ENCODE data around the gene TMBIM4.
"Not testable (repeated sequence)": the region's sequence is repeated elsewhere in the genome, so short reads cannot be mapped to it uniquely, and the experiment has no call there.

Gene TMBIM4

DNA sequence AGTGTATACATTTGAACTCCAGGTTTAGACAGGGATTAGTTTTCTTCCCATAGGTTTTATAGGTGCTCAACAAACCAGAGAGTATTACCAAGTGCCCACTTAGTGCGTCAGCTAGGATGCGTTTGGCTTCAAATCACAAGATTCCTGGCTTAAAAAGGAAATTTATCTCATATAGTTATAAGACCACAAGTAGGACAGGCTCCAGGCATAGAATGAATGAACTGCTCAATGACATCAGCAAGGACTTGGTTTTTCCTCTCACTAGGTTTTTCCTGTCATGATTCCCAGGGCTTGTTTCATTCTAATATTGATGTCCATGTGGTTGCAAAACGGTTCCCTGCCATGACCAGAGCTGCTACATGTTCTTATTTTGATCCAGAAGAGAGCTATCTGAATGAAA, 13.2 kb upstream of the TMBIM4 start:
- DNase-seq = no peak

DNA sequence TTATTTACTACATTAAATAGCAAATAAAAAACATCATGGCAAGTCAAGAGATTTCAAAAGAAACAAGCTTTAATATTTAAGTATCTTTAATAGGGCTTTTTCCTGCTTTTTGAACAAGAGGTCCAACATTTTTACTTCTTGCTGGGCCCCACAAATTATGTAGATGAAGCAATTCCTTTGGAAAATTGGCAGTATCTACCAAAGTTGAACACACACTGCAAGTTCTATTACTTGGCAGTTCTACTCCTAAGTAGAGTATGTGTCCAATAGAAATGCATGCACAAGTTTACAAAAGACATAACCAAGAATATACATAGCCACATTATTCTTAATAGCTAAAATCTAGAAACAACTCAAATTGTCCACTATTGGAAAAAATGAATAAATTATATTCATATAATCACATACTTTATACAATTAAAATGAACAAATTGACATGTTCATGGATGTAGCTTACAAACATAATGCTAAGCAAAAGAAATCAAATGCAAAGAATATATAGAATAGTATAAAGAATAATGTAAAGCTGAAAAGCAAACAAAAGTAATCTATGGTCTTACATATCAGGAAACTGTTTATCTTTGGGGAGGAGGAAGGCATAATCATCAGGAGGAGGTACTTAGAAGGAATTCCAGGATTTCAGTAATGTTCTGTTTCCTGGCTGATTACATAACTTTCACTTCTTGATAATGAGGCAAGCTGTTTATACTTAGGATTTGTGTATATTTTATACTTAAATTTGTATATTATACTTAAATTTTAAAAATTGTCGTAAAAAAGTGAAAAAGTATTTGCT, 6.5 kb upstream of the TMBIM4 start:
- DNase-seq = no peak

DNA sequence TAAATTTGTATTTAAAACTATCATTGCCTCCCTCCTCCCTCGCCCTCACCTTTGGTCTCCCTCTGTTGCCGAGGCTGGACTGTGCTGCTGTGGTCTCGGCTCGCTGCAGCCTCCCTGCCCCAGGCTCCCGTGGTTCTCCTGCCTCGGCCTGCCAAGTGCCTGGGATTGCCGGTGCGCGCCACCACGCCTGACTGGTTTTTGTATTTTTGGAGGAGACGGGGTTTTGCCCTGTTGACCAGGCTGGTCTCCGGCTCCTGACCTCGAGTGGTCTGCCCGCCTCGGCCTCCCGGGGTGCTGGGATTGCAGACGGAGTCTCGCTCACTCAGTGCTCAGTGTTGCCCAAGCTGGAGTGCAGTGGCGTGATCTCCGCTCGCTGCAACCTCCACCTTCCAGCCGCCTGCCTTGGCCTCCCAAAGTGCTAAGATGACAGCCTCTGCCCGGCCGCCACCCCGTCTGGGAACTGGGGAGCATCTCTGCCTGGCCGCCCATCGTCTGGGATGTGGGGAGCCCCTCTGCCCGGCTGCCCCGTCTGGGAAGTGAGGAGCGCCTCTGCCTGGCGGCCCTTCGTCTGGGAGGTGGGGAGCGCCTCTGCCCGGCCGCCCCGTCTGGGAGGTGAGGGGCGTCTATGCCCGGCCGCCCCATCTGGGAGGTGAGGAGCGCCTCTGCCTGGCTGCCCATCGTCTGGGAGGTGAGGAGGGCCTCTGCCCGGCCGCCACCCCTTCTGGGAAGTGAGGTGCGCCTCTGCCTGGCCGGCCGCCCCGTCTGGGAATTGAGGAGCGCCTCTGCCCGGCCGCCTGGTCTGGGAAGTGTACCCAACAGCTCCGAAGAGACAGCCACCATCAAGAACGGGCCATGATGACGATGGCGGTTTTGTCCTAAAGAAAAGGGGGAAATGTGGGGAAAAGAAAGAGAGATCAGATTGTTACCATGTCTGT, 4.9 kb upstream of the TMBIM4 start:
- DNase-seq = not testable (repeated sequence)

DNA sequence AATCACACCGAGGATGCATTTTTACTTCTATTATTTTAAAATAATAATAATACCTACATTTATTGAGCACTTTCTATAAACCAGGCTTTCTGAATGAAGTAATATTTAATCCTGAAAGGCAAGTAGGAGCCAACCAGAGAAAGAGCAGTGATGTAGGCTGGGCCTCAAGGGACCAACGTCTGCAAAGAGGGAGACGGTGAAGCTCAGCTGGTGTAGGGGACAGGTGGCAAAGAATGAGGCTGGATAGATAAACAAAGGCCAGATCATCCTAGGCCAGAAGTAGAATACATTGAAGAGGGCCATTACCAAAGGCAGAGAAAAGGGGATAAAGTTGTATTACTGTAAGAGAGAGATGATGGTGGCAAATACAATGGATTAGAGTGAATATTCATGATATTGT, 810 bp upstream of the TMBIM4 start:
- DNase-seq = no peak

DNA sequence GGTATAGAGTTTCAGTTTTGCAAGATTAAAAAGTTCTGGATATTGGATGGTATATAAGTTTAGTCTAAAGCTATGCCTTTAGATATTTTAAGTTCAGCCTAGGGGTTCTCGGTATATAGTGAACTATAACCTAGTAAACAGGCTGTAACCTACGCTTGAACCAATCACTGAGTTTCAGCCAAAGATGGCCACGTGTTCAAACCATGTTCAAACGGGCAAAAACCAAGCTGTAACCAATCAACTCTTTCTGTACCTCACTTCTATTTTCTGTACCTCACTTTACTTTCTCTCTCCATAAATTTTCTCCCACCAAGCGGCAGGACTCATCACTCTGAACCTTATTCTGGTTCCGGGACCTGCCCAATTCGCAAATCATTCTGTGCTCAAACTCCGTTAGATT, 1.4 kb downstream of the TMBIM4 start:
- DNase-seq = no peak

DNA sequence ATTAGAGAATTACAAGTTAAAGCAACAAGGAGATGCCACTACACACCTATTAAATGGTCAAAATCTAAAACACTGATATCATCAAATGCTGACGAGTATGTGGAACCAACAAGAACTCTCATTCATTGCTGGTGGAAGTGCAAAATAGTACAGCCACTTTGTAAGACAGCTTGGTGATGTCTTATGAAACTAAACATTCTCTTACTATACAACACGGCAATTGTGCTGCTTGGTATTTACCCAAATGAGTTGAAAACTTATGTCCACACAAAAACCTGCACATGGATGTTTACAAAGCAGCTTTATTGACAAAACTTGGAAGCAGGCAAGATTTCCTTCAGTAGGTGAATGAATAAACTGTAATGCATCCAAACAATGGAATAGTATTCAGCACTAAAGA, 3.2 kb downstream of the TMBIM4 start:
- no peak for DNase-seq

DNA sequence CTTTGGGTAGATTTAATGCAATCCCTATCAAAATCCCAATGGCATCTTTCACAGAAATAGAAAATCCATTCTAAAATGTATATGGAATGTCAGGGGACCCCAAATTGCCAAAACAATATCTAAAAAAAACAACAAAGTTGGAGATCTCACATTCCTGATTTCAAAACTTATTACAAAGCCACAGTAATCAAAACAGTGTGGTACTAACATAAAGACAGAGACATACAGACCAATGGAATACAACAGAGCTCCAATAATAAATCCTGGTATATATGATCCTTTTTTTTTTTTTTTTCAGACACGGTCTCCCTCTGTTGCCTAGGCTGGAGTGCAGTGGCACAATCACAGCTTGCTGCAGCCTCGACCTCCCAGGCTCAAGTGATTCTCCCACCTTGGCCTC, 4.7 kb downstream of the TMBIM4 start:
- DNase-seq = no peak

DNA sequence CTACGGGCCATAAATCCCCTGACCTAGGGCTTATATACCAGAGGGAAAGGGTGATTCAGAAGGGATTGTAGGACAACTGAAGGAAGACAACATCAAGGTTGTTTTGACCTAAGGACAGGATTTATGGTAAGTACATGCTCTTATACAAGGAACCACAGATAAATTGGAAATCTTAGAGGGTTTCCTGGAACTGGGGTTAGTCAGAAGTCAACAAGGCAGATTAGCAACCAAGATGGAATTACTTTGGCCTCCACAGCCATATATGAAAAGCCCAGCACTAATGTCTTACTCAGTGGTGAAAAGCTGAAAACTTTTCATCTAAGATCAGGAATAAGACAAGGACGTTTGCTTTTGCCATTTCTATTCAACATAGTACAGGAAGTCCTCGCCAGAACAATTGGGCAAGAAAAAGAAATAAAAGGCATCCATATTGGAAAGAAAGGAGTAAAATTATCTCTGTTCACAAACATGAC, 5.4 kb downstream of the TMBIM4 start:
- DNase-seq = no peak

DNA sequence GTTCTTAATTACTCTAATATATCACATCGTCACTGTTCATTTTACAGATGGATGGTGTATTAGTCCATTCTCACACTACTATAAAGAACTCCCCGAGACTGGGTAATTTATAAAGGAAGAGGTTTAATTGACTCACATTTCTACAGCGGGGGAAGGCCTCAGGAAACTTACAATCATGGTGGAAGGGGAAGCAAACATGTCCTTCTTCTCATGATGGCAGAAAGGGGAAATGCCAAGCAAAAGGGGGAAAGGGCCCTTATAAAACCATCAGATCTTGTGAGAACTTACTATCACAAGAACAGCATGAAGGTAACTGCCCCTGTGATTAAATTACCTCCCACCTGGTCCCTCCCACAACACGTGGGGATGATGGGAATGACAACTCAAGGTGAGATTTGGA, 6.5 kb downstream of the TMBIM4 start:
- DNase-seq = no peak

DNA sequence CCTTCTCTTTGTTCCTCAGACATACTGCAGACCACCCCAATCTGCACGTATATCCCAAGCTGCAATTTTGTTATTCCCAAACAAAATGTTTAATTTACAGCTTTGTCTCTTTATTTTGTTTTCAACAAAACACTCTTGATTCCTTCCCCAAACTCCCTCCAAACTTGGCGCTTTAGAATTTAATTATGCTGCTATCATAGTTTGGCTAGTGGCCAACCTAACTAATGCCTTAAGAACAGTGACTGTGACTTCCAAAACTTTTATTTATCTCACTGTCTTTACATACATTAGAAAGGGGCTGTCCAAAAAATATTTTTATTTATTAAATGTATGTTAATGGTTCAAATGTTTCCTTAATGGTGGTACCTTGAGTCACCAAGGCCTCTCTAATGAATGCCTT, 7.1 kb downstream of the TMBIM4 start:
- no peak for DNase-seq

DNA sequence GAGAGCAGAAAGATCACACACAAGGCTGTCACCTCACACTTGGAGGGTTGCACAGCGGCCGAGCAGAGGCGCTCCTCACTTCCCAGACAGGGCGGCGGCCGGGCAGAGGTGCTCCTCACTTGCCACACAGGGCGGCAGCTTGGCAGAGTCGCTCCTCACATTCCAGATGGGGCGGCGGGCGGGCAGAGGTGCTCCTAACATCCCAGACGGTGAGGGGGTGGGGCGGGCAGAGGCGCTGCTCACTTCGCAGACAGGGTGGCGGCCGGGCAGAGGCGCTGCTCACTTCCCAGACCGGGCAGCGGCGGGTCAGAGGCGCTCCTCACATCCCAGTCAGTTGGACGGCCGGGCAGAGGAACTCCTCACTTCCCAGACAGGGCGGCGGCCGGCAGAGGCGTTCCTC, 9.1 kb downstream of the TMBIM4 start:
- DNase-seq = no peak

DNA sequence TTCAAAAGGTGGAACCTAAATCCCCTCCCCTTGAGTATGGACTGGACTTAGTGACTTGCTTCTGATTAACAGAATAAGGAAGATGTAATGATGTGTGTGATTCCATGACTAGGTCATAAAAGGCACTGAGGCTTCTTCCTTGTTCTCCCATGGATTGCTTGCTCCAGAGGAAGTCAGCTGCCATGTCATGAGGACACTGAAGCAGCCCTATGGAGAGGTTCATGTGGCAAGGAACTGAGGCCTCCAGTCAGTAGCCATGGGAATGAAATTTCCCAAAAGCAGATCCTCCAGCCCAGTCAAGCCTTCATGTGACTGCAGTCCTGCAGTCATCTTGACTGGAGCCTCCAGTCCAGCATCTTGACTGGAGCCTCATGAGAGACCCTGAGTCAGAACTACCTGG, 10.7 kb downstream of the TMBIM4 start:
- no peak for DNase-seq

DNA sequence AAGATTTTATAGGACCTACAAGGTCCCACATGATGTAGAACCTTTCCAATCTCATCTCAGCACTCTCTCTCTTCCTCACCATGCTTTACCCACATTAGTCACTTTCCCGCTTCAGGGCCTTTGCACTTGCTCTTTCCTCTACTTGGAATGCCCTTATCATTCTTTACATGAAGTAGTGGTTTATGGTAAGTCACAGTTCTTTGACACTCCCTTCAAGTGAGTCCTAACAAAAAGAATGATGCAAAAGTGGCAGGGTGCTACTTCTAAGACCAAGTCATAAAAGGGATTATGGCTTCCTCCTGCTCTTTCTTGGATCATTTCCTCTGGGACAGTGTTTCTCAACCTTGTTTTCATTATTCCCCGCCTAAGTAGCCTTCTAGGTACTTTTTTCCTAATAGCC, 13.1 kb downstream of the TMBIM4 start:
- no peak for DNase-seq

DNA sequence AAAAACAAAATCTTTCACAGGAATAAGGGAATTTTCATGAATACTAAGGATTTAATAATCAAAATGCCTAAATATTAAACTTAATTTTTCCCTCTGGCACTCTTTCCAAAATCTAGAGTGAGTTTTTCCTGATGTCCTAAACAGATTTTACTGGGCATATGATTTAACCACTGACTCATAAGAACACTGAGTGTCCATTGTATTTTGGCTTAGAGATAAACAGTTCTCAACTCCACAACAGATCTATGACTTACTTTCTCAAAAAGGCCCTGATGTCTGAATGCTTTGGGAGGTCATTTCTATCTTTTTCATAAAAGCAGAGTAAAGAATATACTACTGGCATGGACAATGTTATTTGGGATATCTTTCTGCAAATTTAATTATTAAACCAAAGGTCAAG, 15.0 kb downstream of the TMBIM4 start:
- DNase-seq = no peak

DNA sequence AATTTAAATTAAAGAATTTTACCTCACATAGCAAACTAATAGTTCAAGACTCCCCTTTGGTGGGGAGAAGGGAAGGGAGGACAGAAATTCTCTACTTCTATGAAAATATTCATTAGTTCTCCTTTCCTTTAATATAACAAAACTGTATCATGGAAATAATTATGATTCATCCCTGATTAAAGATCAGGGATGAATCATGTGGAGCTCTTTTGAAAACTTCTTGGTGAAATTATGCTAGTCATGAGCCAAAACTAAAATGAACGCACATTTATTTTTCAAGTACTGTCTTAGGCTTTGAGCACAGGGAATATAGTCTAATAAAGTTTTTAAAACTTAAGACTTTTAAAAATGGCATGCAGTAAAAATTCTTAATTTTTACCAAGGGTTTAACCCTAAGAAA, 17.1 kb downstream of the TMBIM4 start:
- DNase-seq = no peak

DNA sequence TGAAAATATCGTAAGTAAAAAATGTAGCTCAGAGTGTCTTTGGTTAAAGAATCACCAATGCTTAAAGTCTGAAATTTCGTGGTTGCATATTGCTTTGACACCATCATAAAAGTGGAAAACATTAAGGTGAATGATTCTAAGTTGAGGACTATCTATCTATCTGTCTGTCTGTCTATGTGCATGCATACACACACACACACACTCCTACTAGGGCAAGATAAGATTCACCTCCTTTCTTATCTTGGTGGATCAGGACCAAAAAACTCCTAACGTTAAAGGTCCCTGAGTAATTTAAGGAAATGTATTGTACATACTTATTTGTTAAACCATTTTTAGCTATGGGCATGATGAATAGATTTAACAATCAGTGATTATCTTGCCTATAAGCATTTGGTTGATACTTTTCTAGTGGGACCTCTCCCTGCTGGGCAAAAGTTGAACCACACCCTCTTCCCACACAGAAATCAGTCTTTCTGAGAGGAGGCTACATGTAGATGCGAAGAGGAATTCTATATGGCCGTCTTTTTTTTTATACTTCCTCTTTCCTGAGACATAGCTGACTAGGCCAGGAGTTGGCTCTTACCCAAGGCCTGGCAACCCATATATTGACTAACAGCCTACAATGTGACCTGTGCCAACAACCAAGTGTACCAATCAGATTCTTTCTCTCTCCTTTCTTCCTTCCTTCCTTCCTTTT, 19.9 kb downstream of the TMBIM4 start:
- no peak for DNase-seq

DNA sequence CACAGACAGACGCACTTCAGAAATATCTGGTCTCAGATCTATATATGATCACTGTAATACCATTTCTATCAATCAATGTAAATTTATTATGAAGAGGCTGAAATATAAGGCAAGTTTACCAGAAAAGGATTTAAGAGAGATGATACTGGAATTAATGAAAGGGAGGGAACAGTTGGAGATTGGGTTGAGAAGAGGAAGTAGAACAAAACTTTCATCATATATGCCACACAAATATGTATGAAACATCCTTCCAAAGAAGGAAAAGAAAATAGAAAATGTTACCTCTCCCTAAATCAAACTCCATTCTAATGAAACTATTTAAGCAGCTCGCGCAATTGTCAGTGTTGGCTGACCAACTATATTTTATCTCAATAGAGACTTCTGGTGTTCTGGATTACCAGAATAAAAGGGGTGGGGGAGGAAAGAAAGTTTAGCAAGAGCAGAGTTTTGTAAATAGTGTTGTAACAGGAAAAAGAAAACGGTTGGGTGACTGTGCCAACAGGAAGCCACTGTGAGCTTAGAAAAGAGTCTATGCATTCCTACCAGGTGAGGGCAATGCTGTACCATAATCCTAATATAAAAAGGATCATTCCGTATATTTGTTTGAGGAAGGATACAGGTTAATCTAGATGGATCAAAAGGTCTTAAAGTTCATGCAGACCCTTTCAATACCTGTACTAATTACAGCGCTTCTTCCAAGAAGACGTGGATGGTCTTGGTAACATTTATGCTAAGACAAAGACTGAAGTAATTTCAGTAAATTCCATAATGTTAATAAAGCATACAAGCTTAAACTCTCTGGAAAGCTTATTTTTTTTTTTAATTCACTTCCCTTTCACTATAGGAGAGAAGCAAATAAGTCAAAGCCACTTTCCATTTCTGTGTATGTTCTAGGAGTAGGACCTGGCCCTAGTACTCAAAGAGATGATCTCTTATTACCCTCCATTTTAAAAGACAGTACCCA, 24.7 kb downstream of the TMBIM4 start:
- DNase-seq = no peak

DNA sequence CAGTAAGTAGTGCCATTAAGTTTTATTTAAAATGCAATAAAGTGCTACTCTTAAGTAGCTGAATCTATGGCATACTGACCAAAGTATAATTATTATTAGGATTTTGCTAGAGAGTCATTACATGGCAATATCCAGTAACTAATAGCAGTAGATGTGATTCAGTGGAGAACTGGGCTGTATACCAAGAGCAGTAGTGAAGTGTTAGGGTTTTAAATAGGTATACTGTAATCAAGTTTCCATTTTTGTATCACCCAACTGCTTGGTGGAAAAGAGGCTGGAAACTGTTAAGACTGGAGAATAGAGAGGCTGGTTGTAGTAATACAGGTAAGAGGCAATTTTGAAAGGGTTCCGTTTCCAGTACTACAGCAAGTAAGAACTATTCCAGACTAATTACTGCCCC, 25.9 kb downstream of the TMBIM4 start:
- no peak for DNase-seq

DNA sequence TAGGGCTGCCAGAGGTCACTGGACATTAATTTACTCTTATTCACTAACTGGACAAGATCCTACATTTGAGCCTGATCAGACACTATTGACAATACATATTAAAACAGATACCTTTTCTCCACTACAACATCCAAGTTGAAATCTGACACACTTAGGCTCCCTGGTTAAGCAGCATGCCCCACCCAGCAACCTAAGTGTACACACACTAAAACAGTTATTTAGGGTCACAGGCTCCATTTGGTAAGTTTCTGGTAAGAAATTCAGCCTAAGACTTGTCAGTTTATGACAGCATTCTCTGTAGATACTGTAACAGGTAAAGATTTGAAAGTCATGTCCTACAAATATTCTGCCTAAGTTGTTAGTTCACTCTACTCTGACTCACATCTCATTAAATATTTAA, 27.0 kb downstream of the TMBIM4 start:
- DNase-seq = no peak

DNA sequence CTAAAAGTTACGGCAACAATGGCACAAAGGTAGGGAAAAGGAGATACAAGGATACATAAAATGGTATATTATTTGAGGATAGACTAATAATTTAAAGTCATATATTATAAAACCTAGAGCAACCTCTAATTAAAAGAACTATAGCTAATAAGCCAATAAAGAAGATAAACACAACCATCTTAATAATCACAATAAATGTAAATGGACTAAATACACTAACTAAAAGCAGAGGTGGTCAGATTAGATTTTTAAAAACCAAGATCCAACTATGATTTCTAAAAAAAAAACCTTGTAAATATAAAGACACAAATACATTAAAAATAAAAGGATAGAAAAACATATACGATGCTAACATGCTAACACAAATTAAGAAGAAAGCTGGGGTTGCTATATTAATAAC, 28.5 kb downstream of the TMBIM4 start:
- DNase-seq = no peak

DNA sequence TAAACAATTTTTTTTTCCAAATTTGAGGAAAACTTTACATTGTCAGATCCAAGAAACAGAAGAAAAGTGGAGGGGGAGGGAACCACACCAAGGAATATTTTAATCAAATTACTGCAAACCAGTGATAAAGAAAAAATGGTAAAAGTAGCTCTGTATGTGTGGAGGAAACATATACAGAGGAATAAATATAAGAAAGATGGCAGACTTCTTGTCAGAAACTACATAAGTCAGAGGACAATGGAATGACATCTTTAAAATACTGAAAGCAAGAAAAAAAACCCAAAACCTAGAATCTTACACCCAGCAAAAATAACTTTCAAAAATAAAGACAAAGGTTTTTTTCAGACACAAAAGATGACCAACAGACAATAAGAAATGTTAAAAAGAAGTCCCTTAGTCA, 29.1 kb downstream of the TMBIM4 start:
- DNase-seq = no peak

DNA sequence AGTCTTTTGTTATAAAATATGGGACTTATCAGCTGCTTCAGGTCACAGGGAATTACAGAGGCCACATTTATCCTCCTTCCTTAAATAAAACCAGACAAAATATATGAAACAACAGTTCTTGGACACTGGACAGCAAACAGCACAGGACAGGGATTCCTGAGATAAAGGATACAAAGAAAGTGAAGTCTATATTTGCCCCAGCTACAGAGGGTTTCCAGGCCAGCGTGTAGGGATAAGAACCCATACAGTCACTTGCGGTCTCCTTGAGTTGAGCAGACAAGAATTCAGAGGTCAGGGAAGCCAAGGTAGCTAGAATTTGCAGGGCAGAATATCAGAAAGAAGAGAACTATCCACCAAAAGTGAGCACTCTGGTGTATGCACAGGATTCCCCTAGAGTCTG, 30.5 kb downstream of the TMBIM4 start:
- no peak for DNase-seq

All from stimulated activated CD4-positive, alpha-beta T cell treated with anti-CD3 and anti-CD28 coated beads, Interleukin-12 subunit alpha, Interleukin-12 subunit beta, amount 100 ng/mL, for 4 hours (primary cell).